HG03196 (cell line): ENCODE measurements around the gene CD248.

Experiments used
- ATAC-seq: cut with Tn5 transposase; IDR thresholded peaks from one replicate; pipeline ENCODE4 v1.9.1; 2021; ENCODE audit not compliant: unreplicated experiment

CD248 gene

DNA sequence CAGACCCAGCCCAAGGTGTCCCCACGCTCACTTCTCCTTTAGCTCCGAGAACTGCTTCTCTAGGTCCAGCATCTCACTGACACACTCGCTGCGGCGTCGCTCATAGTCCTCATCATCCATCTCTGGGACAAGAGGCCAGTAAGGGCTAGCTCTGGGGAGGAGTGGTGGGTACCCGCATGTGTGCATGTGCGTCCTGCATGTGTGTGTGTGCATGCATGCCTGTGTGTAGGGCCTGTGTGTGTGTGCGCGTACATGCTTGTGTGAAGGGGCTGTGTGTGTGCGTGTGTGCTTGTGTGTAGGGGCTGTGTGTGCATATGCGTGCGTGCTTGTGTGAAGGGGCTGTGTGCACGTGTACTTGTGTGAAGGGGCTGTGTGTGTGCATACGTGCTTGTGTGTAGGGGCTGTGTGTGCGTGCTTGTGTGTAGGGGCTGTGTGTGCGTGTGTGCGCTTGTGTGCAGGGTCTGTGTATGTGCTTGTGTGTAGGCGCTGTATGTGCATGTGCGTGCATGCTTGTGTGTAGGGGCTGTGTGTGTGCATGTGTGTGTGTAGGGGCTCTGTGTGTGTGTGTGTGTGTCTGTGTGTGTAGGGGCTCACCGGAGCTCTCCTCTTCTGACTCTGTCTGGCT, 24.8 kb upstream of the CD248 start:
- ATAC-seq: no peak

DNA sequence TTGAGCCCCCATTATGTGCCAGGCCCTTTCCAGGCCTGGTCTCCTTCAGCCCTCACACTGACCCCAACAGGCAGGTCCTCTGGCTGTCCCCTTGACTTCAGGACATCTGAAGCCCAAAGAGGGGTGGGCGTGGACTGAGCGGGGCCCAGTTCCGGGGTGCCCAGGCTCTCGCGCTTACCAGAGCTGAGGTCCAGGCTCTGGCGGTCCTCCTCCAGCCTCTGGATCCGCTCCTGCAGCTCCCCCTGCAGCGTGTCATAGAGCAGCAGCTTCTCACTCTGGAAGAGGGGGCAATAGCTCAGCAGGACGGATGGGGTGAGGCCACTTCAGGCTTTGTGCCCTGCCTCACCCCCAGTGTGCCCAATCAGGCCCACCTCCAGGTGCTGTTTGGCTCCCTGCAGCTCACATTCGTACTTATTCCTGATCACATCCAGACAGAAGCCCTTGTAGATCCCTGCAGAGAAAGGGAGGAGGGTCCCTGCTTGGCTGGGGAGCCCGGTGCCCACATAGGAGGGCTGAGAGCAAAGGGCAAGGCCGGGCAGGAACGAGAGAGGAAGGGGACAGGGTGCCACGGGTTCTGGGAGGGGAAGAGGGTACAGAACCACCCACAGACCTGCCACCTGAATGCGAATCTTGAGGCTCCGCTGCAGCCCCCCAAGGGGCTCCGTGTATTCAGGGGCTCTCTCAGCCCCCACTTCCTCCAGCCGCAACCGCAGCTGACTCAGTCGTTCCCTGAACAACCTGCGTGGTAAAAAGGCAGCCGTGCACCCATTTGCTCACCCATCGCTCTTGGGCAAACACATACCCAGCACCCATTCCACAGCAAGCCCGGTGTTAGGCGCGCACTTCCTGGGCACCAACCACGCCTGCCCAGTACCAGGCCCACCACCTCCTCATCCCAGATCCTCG, 24.0 kb upstream of the CD248 start:
- ATAC-seq: no peak

DNA sequence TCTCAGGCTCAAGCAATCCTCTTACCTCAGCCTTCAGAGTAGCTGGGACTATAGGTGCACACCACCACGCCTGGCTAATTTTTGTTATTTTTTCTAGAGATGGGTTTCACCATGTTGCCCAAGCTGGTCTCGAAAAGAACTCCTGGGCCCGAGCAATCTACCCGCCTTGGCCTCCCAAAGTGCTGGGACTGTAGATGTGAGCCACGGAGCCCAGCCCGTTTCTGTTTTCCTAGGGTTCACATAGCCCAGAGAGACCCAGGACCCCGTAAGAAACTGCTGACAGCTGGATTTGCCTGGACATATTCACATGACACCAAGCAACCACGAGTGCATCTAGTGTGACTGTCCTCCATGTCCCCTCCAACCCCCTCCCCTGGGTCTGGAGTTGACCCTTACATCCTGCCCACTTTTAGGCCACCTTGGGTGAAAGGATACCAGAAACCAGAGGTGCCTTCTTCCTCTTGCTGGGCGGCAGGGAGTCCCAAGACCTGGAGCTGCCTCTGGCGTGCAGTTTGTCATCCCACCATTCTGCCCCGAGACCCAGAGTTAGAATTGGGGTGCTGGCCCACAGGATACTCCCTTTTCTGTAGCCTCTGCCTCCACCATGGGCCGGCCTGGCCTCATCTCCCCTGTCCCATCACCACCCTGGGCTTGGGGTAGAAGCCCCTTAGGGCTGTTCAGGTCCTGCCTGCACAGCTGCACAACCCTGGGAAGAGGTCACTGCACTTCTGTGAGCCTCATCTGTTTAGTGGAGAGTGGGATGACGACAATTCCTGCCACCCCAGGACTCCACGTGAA, 23.0 kb upstream of the CD248 start:
- no peak for ATAC-seq

DNA sequence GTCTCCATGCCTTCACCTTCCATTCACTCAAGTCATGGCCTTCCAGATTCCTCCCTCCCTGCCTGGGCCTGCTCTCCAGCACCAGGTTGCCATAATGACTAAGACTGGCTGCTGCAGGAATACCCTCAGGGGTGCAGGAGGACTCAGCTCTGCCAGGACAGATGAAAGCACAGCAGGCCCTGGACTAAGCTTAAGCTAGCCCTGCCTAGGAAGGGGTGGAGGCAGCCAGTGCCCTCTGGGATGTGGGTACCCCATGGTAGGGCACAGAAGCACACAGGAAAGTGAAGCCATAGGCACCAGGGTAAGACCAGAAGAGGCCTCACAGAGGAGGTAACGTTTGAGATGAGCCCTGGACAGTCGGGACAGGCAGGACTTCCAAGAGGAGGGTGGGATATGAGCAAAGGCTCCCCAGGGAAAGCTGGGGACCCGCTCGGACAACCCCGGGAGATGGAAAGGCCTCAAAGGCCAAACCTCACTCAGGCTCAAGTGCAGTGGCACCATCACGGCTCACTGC, 22.4 kb upstream of the CD248 start:
- no peak for ATAC-seq

DNA sequence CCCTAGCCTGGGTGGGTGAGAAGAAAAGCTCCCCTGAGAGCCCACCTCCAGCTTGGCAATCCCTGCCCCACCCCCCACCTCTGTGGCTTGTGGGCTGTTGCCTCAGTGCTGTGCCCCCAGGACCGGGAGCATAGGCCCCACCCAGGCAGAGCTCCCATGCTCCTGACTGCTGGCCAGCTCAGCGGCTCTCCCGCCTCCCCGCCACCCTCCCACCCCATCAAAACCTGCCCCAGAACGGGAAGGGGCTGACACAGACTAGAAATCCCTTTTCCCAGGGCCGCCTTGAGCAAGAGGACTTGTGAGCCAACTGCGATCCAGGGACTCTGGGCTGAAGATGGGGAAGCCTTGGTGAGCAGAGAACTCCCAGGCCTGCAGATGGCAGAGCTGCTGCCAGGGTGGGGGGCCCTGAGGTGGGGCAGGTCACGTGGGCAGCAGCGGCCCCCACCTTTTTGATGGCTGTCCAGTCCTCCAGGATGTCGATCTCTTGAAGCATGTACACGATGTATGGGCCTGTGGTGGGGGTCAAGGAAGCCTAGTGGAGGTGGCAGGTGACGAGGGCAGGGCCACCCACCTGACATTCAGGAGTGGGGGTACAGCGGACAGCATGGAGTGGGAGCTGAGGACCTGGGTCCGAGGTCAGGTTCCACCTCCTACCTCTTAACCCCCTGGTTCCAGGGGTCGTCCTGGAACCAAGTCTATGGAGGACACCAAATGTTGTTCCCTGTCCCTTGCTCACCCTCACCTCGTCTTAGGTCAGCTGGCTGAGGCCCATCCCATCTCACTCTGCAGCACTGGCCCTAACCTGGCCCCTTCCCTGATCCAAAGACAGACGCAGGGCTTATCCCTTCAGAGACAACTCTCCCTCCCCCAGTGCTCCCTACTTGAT, 21.7 kb upstream of the CD248 start:
- no peak for ATAC-seq

DNA sequence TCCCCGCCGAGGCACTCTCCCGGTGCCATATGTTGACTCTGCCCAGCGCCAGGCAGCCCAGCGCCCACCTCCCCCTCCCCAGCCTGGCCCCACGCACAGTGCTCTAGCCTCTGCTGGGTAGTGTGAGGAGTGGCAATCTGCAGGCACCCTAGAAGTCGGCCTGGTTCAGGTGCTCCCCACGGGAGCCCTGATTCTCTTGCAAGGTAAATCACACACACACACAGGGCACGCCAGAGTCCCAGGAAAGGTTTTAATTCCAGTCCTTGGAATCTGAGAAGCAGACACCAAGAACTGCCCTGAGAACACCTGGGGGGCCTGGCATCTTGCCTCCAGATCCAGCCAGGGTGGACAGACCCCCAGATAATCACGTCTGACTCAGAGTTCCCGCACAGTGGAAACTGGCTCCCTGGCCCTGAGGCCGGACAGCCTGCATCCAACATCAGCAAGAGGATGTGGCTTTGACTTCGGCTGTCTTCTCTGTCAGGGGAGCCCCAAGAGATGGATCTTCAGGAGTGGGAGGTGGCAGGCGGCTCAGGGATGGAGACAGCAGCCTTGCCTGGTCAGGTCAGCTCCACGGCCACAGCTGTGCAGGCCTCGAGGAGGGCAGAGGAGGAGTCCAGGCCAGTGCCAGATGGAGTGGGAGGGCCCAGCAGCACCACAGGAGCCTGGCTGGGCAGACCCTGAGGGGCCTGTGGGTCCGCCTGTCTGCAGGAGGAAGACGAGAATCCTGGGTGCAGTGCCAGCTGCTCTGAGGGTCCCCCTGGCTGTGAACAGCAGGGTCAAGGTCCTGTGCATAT, 20.5 kb upstream of the CD248 start:
- ATAC-seq: no peak

DNA sequence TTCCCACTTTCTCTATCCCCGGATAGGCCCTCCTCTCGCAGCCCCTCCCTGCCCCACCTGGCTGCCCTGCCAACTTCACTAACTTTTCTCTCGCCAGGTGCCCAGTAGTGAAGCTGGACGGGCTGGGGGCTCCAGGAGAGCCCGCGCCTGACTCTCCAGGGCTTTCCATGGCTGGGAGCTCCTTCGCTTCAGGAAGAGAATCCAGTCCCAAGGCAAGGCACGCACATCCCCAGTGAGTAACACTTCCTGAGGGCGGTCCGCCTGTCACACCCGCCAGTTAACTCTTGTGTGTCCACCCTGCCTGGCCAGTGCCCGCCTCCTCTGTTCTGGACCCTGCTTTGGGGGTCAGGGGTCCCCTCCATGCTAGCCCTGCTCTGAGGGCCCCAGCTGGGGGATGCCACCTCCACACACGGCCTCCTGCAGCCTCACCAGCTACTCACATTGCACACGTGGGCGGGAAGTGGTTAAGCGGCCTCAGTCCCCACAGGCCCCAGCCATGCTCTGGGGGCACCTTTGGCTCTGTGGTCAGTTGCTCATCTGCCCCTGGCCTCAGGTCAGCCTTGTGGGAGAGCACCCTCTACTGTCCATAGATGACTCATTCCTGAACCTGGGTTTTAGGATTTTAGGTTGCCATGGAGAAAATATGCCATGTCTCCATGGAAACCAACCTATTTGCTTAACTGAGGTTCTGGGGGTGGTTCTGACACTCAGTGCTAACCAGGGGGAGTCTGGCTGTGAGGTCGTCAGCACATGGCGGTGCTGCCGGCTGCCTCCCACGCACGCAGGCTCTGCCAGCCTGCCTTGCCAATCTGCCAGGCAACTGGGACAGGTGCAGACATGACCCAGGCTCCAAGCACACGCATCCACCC, 19.6 kb upstream of the CD248 start, which contains the start of gene RIN1:
Gene RIN1, minus strand, starts transcription at position 201 of the 869 bp plus-strand sequence. Its CDS starts 32 bp downstream, at position 169.
- ATAC-seq: peak; percentile 49

DNA sequence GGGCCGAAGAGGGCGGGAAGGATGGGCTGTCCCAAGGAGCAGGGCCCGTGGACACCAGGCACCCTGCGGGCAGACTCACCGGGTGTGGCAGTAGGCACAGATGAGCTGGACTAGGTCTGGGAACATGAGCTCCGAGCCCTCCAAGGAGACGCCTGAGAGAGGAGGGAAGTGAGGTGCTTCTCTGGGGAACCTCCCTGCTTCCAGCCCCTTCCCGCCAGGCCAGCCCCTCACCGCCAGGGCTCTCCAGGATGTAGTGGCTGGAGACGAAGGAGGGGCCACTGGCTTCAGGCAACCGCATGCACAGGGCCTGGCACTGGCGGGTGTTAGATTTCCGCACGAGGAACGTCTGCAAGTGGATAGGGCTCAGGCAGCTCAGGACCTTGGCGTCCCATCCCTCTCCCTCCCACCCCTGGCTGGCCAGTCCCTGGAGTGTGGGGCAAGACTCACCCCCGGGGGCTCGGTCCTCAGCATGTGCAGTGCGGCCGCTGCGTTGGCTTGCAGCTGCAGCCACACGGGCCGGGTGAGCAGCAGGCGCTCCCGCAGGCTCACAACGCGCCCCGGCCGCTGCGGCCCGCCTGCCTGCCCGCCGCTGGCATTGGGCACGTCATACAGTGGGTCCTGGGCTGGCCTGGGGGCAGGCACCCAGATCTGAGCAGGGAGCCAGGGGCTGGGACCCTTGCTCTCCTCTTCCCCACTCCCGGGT, 18.8 kb upstream of the CD248 start:
- ATAC-seq: peak; percentile 21

DNA sequence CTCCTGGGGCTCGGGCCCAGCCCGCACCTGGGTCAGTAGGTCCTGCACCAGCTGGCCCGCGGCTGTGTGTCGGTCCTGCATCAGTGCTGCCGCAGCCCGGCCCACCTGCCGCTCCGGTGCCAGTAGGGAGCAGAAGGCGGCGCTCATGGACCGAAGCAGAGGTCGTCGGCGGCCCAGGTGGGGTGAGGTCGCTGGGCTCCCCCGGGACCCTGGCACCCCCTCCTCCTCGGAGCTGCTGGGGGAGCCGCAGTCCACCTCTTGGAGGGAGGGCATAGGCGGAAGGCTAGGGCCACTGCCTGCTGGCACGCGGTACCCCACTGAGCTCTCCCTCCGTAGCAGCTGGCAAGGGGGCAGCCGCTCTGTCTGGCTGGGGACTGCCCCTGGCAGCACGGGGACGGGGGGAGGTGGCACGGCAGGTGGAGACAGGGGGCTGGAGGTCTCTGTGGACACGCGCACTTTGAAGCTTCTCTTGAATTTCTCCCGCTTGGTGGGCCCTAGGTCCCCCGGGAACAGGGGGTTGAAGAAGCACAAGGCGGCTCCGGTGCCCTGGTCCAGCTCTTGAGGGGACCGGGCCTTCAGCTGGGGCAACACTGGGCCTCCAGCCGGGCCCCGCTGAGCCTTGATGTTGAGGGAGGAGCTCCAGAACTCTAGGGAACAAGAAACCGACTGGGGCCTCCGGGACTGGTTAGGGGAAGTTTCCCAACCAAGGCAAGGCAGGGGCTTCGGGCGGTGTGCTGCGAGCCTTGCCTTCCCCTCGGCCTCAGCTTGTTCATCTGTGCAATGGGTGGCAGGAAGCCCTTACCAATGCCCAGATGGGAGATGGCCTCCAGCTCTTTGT, 18.0 kb upstream of the CD248 start:
- ATAC-seq: no peak

DNA sequence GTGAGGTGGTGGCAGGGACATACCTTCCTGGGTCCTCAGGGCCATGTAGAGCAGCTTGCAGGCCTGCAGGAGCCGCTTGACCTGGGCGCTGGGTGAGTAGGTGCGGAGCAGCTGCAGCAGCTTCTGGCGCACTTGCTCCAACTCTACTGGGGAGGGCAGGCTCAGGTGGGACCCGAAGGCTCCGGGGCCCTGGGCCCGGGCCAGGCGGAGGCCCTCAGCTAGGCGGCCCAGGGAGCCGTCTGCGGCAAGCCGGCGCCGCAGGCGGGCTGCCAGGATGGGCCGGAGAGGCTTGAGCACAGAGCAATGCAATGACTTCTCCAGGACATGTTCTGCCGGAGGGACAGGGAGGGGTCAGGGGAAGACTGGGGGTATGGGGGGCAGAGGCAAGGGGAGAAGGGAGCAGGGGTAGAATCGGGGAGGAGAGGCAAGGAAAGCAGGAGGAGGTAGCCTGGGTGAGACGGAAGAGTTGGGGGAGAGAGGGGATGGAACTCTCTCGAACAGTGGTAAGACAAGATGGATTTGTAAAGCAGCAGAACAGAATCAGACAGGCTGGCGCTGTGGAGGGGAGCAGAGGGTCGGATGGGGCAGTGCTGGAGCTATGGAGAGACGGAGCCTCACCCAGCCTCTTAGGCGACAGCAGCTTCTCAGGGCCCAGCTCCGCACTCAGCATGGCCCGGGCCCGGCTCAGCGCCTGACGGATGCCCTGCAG, 17.2 kb upstream of the CD248 start:
- no peak for ATAC-seq

DNA sequence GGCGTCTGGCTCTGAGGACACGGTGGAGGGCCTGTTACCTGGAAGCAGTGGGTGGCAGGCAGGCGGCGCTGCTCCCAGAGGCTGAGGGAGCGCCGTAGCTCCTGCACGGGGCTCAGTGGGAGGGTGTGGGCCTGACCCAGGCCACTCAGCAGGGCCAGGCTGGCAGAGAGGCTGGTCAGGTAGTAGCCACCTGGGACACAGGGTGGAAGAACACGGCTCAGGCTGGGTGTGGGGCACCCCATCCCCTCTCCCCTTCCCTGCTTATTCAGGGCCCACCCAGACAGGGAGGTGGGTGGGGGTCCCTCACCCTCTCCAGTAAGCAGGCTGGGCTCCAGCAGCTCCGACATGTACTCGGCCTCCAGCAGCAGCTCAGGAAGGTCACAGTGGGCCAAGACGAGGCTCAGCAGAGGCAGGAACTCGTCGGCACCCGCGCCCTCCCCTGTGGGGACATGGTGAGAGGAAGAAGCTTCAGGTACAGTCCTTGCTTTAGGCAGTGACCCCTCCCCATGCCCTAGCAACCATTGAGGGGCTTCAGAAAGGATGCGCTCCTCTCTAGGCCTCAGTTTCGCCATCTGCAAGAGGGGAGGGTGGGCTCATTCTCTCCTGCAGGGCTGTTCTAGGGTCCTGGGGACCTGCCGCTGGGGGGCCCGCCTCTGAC, 16.5 kb upstream of the CD248 start:
- no peak for ATAC-seq

DNA sequence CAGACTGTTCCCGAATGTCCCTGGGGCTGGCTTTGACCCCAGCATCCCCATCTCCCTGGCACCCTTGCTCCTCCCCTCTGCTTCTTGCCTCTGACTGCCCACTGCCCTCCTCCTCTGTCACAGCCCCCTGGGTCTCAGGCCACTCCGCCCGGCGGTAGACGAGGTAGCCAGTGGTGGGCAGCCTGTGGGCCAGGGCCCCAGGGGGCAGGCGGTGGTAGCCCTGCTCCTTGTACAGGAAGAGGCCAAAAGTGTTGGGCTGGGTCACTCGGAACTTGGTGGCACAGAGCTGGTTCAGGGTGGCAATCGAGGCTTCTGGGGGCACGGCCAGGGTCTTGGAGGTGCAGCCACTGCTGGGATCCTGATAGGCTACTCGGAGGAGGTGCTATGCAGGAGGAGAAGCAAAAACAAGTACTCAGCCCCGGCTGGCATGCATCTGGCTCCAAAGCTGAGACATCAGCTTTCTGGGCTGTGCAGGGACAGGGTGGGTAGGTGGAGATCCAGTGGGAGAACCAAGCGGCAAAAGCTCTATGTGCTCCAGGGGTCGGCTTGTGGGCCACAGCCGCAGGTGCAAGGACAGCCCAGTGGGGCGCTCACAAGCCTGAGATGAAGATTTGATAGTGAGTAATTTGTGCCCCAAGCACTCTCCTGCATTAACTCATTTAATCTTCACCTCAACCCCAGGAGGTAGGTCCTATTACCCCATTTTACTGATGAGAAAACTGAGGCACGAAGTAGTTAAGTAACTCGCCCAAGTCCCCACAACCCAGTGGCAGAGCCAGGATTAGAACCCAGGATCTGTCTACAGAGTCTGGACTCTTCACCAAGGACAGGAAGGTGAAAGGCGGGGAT, 15.8 kb upstream of the CD248 start:
- no peak for ATAC-seq

DNA sequence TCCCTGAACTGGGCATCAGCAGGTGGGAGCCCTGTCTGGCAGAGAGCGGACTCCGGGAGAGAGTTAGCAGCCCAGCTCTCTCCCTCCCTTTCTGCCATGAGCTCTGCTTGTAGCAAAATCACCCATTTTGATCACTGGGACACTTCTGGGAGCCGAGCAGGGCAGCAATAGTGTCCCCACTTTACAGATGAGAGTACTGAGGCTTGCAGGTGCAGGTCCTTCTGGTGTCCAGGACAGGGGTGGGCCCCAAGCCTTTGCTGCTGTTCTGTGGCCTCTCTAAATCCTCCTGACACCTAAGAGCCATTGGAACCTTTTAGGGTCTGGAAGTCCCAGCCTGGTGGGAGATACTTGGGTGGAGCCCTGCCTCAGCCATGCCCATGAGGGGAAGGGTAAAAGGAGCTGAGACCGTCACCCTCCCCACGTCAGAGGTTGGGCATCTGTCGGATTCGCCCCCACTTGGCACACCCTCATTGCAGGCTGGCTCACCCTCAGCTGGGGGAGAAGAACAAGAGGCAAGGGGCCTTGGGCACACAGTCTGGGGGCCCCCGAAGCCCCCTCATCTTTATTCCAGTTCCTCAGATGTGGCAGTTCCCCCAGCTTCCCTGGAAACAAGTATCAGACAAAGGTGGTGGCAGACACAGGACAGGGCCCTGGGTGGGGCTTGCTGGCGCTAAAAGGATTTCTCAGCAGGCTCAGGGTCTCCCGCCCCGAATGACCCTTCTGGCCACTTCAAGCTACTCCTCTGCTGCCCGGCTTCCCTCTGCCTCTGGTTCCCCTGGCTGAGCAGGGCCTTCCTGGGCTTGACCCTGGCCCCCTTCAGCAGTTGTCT, 14.9 kb upstream of the CD248 start:
- no peak for ATAC-seq

DNA sequence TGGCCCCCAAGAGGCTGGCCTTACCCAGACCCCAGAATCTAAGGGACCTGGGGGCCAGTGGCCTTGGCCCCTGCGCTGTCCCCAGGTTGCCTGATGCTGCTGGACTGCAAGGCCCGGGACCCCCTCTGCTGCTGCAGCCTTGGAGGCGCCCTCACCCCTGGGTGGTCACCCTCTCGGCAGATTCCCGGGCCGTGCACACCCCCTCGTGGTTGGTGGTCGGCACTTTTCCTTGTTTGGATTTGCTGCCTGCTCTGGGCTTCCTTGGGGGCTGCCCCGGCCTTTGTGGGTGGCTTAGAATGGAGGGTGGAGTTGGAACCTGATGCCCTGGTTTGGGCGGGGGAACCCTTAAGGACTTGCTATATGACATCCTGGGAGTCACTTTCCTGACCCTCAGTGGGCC, 14.1 kb upstream of the CD248 start:
- no peak for ATAC-seq
